Loucy (cell line): Measurements from ENCODE around the gene SLAMF7.
"Not testable (repeated sequence)": the region's sequence is repeated elsewhere in the genome, so short reads cannot be mapped to it uniquely, and the experiment has no call there.

ENCODE experiments used
- H2AFZ ChIP-seq: fragments of 200-600 bp; sonication (generic); 2 replicates; pipeline ENCODE4 v1.6.0; 2016; ENCODE audit warnings: antibody characterized with exemption, mild to moderate bottlenecking, low read length, moderate library complexity
- H3F3A ChIP-seq: fragments of 200-600 bp; 2 replicates; pipeline ENCODE4 v1.6.0; 2016; ENCODE audit warnings: antibody characterized with exemption, low read depth, mild to moderate bottlenecking
- H3K27me3 ChIP-seq: fragments of 200-600 bp; sonication (generic); 2 replicates; pipeline ENCODE4 v1.6.1; 2014; ENCODE audit warnings: low read length, mild to moderate bottlenecking; ENCODE audit not compliant: insufficient read depth, poor library complexity, severe bottlenecking
- H3K36me3 ChIP-seq: fragments of 200-600 bp; sonication (generic); 2 replicates; pipeline ENCODE4 v1.6.1; 2016; ENCODE audit warnings: low read length; ENCODE audit not compliant: insufficient read depth
- H3K4me1 ChIP-seq: fragments of 200-600 bp; sonication (generic); 2 replicates; pipeline ENCODE4 v1.5.1; 2014; ENCODE audit warnings: low read length, mild to moderate bottlenecking; ENCODE audit not compliant: insufficient read depth, poor library complexity, severe bottlenecking
- H3K4me2 ChIP-seq: fragments of 200-600 bp; sonication (generic); 2 replicates; pipeline ENCODE4 v1.6.0; 2014; ENCODE audit warnings: antibody characterized with exemption, low read length, low read depth, mild to moderate bottlenecking; ENCODE audit not compliant: poor library complexity, severe bottlenecking
- H3K4me3 ChIP-seq: fragments of 200-600 bp; sonication (generic); 2 replicates; pipeline ENCODE4 v1.5.1; 2014; ENCODE audit warnings: low read length, mild to moderate bottlenecking, mixed read lengths; ENCODE audit not compliant: poor library complexity, severe bottlenecking
- H3K79me2 ChIP-seq: fragments of 200-600 bp; sonication (generic); 2 replicates; pipeline ENCODE4 v1.6.1; 2014; ENCODE audit warnings: low read length; ENCODE audit not compliant: insufficient read depth
- H3K9ac ChIP-seq: fragments of 200-600 bp; sonication (generic); 2 replicates; pipeline ENCODE4 v1.6.0; 2014; ENCODE audit warnings: mild to moderate bottlenecking, low read depth, low read length, moderate library complexity; ENCODE audit not compliant: poor library complexity, severe bottlenecking
- H3K9me2 ChIP-seq: fragments of 200-600 bp; sonication (generic); replicated peaks from 2 replicates; pipeline ENCODE4 v1.6.1; 2016; ENCODE audit warnings: low read depth, low read length, mixed read lengths
- H3K9me3 ChIP-seq: fragments of 200-600 bp; sonication (generic); 2 replicates; pipeline ENCODE4 v1.6.1; 2014; ENCODE audit warnings: mild to moderate bottlenecking, antibody characterized with exemption, low read length, low read depth; ENCODE audit not compliant: insufficient read depth
- H4K20me1 ChIP-seq: fragments of 200-600 bp; sonication (generic); 2 replicates; pipeline ENCODE4 v1.6.0; 2014; ENCODE audit warnings: antibody characterized with exemption, low read length, mild to moderate bottlenecking; ENCODE audit not compliant: insufficient read depth, poor library complexity, severe bottlenecking
- EZH2phosphoT487 ChIP-seq: fragments of 200-600 bp; IDR thresholded peaks from 2 replicates; pipeline ENCODE4 v1.6.1; 2018; ENCODE audit warnings: antibody characterized with exemption, mild to moderate bottlenecking, moderate library complexity, borderline replicate concordance
- TF ChIP-seq, protein P1 (sequence below): fragments of 200-600 bp; sonication (generic); conservative IDR thresholded peaks from 2 replicates; pipeline ENCODE4 v1.5.1; 2014; ENCODE audit warnings: mild to moderate bottlenecking, antibody characterized with exemption, low read length

SLAMF7 gene

DNA sequence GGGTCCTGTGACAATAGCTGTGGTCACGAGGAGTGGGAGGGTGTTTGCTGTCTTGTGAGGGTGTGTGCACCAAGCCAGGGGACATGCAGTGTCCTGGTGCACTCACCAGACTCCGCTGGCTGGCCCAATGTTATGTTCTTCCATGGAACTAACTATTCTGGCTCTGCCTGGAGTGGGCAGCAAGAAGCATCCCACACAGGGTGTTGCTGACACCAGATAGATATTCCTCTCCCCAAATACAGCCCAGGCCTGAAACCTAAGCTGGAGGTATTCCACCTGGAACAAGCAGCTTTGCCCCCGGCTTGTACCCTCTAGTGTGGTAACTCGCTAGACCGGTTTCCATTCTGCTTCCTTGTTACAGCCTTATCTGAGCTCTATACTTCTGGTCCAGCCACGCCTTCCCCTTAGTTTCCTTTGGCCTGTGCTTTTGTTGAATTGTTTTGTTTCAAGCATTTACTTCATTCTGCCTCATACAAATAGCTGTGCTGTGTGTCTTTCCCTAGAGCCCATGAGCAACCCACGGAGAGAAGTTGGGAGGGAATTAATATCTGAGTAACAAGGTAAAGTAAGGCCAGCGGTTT is 42.2 kb downstream of the SLAMF7 start:
- Histone ChIP-seq H3K9me3 (no peaks in the 10 kb centered on the region), H2AFZ (no peak overlapping the region), H3K9me2 (no peaks in the 10 kb centered on the region), H3K4me3 (no peak overlapping the region), H3K4me2 (no peak overlapping the region), H3K36me3 (no peaks in the 10 kb centered on the region), H3K27me3 (no peaks in the 10 kb centered on the region), H3K9ac (no peak overlapping the region), H3K4me1 (no peaks in the 10 kb centered on the region), H3F3A (no peaks in the 10 kb centered on the region), H4K20me1 (no peaks in the 10 kb centered on the region), H3K79me2 (no peaks in the 10 kb centered on the region)
- TF ChIP-seq EZH2phosphoT487, result no peak
- TF ChIP-seq, protein P1, sequence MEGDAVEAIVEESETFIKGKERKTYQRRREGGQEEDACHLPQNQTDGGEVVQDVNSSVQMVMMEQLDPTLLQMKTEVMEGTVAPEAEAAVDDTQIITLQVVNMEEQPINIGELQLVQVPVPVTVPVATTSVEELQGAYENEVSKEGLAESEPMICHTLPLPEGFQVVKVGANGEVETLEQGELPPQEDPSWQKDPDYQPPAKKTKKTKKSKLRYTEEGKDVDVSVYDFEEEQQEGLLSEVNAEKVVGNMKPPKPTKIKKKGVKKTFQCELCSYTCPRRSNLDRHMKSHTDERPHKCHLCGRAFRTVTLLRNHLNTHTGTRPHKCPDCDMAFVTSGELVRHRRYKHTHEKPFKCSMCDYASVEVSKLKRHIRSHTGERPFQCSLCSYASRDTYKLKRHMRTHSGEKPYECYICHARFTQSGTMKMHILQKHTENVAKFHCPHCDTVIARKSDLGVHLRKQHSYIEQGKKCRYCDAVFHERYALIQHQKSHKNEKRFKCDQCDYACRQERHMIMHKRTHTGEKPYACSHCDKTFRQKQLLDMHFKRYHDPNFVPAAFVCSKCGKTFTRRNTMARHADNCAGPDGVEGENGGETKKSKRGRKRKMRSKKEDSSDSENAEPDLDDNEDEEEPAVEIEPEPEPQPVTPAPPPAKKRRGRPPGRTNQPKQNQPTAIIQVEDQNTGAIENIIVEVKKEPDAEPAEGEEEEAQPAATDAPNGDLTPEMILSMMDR, result no peak

DNA sequence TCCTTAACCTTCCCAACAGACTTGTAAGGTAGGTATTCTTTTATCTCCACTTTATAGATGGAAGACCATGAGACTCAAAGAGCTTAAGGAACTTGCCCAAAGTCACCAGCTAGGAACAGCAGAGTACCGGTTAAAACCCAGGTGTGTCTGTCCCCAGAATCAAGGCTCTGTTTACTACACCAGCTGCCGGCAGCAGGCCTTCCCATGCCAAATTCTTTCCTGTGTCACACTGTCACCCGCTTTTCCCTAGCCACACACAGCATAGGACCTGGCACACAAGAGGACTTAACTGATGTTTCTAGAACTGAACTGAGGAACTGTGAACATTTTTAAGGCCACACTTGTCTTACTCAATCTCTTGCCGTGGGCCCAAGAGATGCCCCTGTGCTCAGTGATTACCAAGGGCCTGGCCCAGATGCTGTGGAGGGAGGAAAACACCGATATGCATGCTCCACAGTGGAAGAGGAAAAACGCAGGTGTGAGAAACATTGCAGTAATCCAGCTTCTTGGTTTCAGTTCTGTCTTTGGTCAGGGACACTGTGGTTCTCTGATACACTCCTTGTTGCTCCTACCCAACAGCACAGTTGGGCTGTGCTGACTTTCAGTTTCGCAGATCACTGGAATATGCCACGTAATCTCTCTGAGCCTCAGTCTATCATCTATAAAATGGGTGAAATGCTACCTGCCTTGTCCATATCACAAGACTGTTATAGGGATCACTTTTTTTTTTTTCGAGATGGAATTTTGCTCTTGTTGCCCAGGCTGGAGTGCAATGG is 43.1 kb downstream of the SLAMF7 start:
- no peaks in the 10 kb centered on the region for H3K36me3 ChIP-seq
- no peak overlapping the region for H2AFZ ChIP-seq
- H3K79me2 ChIP-seq, result no peaks in the 10 kb centered on the region
- H3F3A ChIP-seq, result no peaks in the 10 kb centered on the region
- no peak overlapping the region for H3K9ac ChIP-seq
- H3K27me3 ChIP-seq, result no peaks in the 10 kb centered on the region
- H4K20me1 ChIP-seq, result no peaks in the 10 kb centered on the region
- no peaks in the 10 kb centered on the region for H3K9me2 ChIP-seq
- no peaks in the 10 kb centered on the region for H3K4me1 ChIP-seq
- no peak overlapping the region for H3K4me2 ChIP-seq
- TF ChIP-seq, protein P1, result no peak
- TF ChIP-seq EZH2phosphoT487, result no peak
- no peaks in the 10 kb centered on the region for H3K9me3 ChIP-seq
- no peak overlapping the region for H3K4me3 ChIP-seq

- H3F3A ChIP-seq, result not testable (repeated sequence)
Measured at GRCh38 chr1:160782988-160783765, 44.1 kb downstream of the SLAMF7 start.

More at GRCh38 chr1:160782988-160783765, 44.1 kb downstream of the SLAMF7 start:
- not testable (repeated sequence) for H2AFZ ChIP-seq, H3K9me2 ChIP-seq, H3K9me3 ChIP-seq, H3K9ac ChIP-seq, H3K79me2 ChIP-seq, H4K20me1 ChIP-seq, H3K27me3 ChIP-seq, H3K4me3 ChIP-seq, H3K4me2 ChIP-seq, H3K36me3 ChIP-seq, H3K4me1 ChIP-seq
